Measurements from ENCODE around the gene SIGLEC11. TPM values are rescaled to one million over a fixed set of nuclear protein-coding genes. Genes with fewer than 3 reads are reported as not detected.

SIGLEC11 gene
- total and polyA plus RNA-seq, 2 of the 13 experiments (the other 11 are each of a cell fraction or from before 2014, with no cell fraction given) = not detected

- H3K36me3 ChIP-seq (replicated peaks in 1 of 2; ENCODE audit: control insufficient read depth in 1 of 2, insufficient read depth in 2 of 2, low read length in 2 of 2) = peaks cover 10 to 25% of the 10 kb centered on the region in 2 experiments; a peak in 4 of 5 replicates
- 1% methylated on average over 36 of the region's 48 CpGs for whole genome bisulfite sequencing (ENCODE audit: low lambda C conversion rate)
- peak within 1 kb of the TSS; percentile 71 to 95 (median 89) for H3K4me3 ChIP-seq (replicated peaks in 1 of 3; ENCODE audit: insufficient read depth in 1 of 3, low read depth in 2 of 3, low read length in 3 of 3)
- H4K20me1 ChIP-seq (ENCODE audit: insufficient read depth, low read length) = no peaks in the 10 kb centered on the region
- BruUV-seq (replicated peaks) = TSS peak; percentile 89
- H3K9me3 ChIP-seq (ENCODE audit: low read length) = no peaks in the 10 kb centered on the region
- CTCF ChIA-PET (ENCODE audit: low intra/inter-chr PET ratio, low total read pairs) = no interaction called here
- H3K79me2 ChIP-seq (ENCODE audit: insufficient read depth, low read length) = peaks cover 35% of the 10 kb centered on the region
- POLR2A ChIA-PET = interaction anchor here (0.7 to 3.5 kb wide), 16 partner anchors 11 to 253 kb away, joined by 3 to 22 read pairs (median 6); partner anchors contain the start of genes AKT1S1, AP2A1, PRMT1 and PTOV1
- DNase-seq (ENCODE audit: low spot score) (peak; percentile 80), FAIRE-seq (peak; percentile 56), ATAC-seq (peak; percentile 69)
- H3K27me3 ChIP-seq (ENCODE audit: control insufficient read depth in 1 of 2, insufficient read depth in 2 of 2, low read length in 2 of 2) = no peaks in the 10 kb centered on the region; a peak in 1 of 5 replicates
- in situ Hi-C loops (cut with HindIII; ENCODE audit: extremely low pct_ligation_motif_present, low pct_unique_long_range_greater_than_20kb) = no loop called here
- no peak within 1 kb of the TSS for H2AFZ ChIP-seq (ENCODE audit: low read length)
- intact Hi-C loops (cut with micrococcal nuclease; ENCODE audit: unreplicated experiment) = no loop called here
- H3K4me2 ChIP-seq (ENCODE audit: low read depth, low read length) = peak within 1 kb of the TSS; percentile 94
- peak within 1 kb of the TSS; percentile 95 for H3K9ac ChIP-seq (ENCODE audit: insufficient read depth, low read depth, low read length)
- peaks cover 27% of the 10 kb centered on the region for H3K4me1 ChIP-seq (ENCODE audit: insufficient read depth, low read length)
- H3K27ac ChIP-seq (ENCODE audit: extremely low read length, insufficient read depth, low read length) = peak within 1 kb of the TSS; percentile 94
- TF ChIP-seq CREBL2 (CRISPR knock-in tag; IDR thresholded peaks at IDR 0.05; ENCODE audit: borderline replicate concordance) (no peak; the same call in 1 of the 2 replicates), GZF1 (CRISPR knock-in tag; IDR thresholded peaks at IDR 0.05) (no peak), ZNF770 (CRISPR knock-in tag; IDR thresholded peaks at IDR 0.05) (no peak), HNF1B (CRISPR knock-in tag; IDR thresholded peaks at IDR 0.05) (peak; percentile 81), JUN (CRISPR knock-in tag; IDR thresholded peaks at IDR 0.05) (no peak), ZNF790 (CRISPR knock-in tag; IDR thresholded peaks at IDR 0.05; ENCODE audit: borderline replicate concordance) (peak; percentile 90; the same call in 1 of the 2 replicates), ZFP41 (CRISPR knock-in tag; IDR thresholded peaks at IDR 0.05; ENCODE audit: borderline replicate concordance) (peak; percentile 69; the same call in 1 of the 2 replicates), NCOA2 (CRISPR knock-in tag; IDR thresholded peaks at IDR 0.05) (peak; percentile 53; the same call in 1 of the 2 replicates), MAFK (conservative IDR thresholded peaks at IDR 0.05 in 1 of 2, IDR thresholded peaks at IDR 0.05 in 1 of 2; ENCODE audit: low read length in 2 of 2) (no peak), ZNF335 (CRISPR knock-in tag; IDR thresholded peaks at IDR 0.05) (no peak), PLRG1 (conservative IDR thresholded peaks at IDR 0.05) (no peak), THAP7 (CRISPR knock-in tag; IDR thresholded peaks at IDR 0.05) (no peak), ZNF343 (CRISPR knock-in tag; IDR thresholded peaks at IDR 0.05) (peak; percentile 74; the same call in 1 of the 2 replicates), ESRRA (CRISPR knock-in tag; IDR thresholded peaks at IDR 0.05; ENCODE audit: low read depth) (no peak; the same call in 1 of the 2 replicates), MLLT10 (CRISPR knock-in tag; IDR thresholded peaks at IDR 0.05) (no peak), ZFP82 (CRISPR knock-in tag; IDR thresholded peaks at IDR 0.05; ENCODE audit: borderline replicate concordance) (peak; percentile 95; the same call in 1 of the 2 replicates), IRF9 (CRISPR knock-in tag; IDR thresholded peaks at IDR 0.05; ENCODE audit: borderline replicate concordance) (peak; percentile 96; the same call in 1 of the 2 replicates), ATAD3A (CRISPR knock-in tag; IDR thresholded peaks at IDR 0.05) (no peak; the same call in 1 of the 2 replicates), ZFP36L1 (CRISPR knock-in tag; IDR thresholded peaks at IDR 0.05) (no peak)
Measured at GRCh38 chr19:49929121-49929610, 31.8 kb downstream of the SIGLEC11 start, which contains the start of the genes ATF5 and NUP62. TSS of gene ATF5 (plus strand) at chr19:49929205. CDS start at chr19:49930851, 1,646 bp downstream. TSS of gene NUP62 (minus strand) at chr19:49929504. CDS start at chr19:49909807, 19,697 bp downstream.
